AG10803 (cell line): ENCODE results near the gene CDC25A.
"Not testable (repeated sequence)": the region's sequence is repeated elsewhere in the genome, so short reads cannot be mapped to it uniquely, and the experiment has no call there.

Source experiments
- DNase-seq: peaks from one replicate; pipeline ENCODE4 v3.0.0; 2010; ENCODE audit warnings: low read depth
- H3K4me3 ChIP-seq: 2 replicates; pipeline ENCODE4 v1.5.1; 2011; ENCODE audit warnings: mild to moderate bottlenecking, low read length, control low read depth
- CTCF ChIP-seq: conservative IDR thresholded peaks from 2 replicates; pipeline ENCODE4 v1.5.1; 2011; ENCODE audit warnings: mild to moderate bottlenecking, low read length, control low read depth, inconsistent platforms

Gene CDC25A

GRCh38 chr3:48215019-48215418, 26.8 kb upstream of the CDC25A start:
- no peak for DNase-seq
- no peak overlapping the region for H3K4me3 ChIP-seq
- TF ChIP-seq CTCF, result no peak

- TF ChIP-seq CTCF, result no peak
- no peak overlapping the region for H3K4me3 ChIP-seq
- no peak for DNase-seq
Observed at GRCh38 chr3:48214225-48214624, 26.0 kb upstream of the CDC25A start.

DNA sequence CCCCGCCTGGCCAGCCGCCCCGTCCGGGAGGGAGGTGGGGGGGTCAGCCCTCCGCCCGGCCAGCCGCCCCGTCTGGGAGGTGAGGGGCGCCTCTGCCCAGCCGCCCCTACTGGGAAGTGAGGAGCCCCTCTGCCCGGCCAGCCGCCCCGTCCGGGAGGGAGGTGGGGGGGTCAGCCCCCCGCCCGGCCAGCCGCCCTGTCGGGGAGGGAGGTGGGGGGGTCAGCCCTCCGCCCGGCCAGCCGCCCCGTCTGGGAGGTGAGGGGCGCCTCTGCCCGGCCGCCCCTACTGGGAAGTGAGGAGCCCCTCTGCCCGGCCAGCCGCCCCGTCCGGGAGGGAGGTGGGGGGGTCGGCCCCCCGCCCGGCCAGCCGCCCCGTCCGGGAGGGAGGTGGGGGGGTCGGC, 23.6 kb upstream of the CDC25A start:
- not testable (repeated sequence) for DNase-seq, H3K4me3 ChIP-seq

- DNase-seq, H3K4me3 ChIP-seq: not testable (repeated sequence)
Observed at GRCh38 chr3:48210534-48210933, 22.3 kb upstream of the CDC25A start.

DNA sequence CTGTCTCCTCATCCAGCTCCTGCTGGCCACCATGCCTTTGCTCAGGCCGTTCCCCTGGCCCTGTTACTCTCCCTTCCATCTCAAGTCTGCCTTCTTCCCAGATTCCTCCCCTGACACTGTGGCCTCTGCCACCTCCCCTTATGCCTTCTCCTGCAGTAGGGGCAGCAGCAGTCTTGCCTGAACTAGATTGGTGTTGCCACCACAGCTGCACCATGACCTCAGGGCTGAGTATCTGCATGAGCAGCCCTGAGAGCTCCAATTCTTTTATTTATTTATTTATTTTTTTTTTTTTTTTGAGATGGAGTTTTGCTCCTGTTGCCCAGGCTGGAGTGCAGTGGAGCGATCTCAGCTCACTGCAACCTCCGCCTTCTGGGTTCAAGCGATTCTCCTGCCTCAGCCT, 21.2 kb upstream of the CDC25A start:
- H3K4me3 ChIP-seq, result no peak overlapping the region
- no peak for DNase-seq
- TF ChIP-seq CTCF, result no peak

- TF ChIP-seq CTCF, result no peak
- DNase-seq, result no peak
- H3K4me3 ChIP-seq, result no peak overlapping the region
Observed at GRCh38 chr3:48208076-48208475, 19.9 kb upstream of the CDC25A start.

GRCh38 chr3:48202632-48203031, 14.4 kb upstream of the CDC25A start:
- no peak overlapping the region for H3K4me3 ChIP-seq
- no peak for TF ChIP-seq CTCF
- DNase-seq, result no peak

GRCh38 chr3:48199117-48199516, 10.9 kb upstream of the CDC25A start:
- no peak overlapping the region for H3K4me3 ChIP-seq
- no peak for TF ChIP-seq CTCF
- no peak for DNase-seq
